Epithelial cell of proximal tubule (primary cell): ENCODE data around the gene CATSPERZ. TPM values are rescaled to one million over a fixed set of nuclear protein-coding genes. Genes with fewer than 3 reads are reported as not detected.

Source experiments
- DNase-seq: peaks from one replicate; pipeline ENCODE4 v3.0.0-alpha.2; 2011; ENCODE audit warnings: low read depth
- H3K4me3 ChIP-seq: 2 replicates; pipeline ENCODE4 v1.5.1; 2011; ENCODE audit warnings: low read depth, mild to moderate bottlenecking, low read length
- CTCF ChIP-seq: conservative IDR thresholded peaks from 2 replicates; pipeline ENCODE4 v1.5.1; 2012; ENCODE audit warnings: low read depth, mild to moderate bottlenecking, low read length
- total RNA-seq: library from RNA; depleted of rRNA; stranded (reverse); fragments of >200 nt; gene quantifications from 2 replicates; pipeline ENCODE4 v1.2.3, GENCODE V29; 2015

The CATSPERZ gene
- total RNA-seq, 1 donor from 2014 or later, result not detected

DNA sequence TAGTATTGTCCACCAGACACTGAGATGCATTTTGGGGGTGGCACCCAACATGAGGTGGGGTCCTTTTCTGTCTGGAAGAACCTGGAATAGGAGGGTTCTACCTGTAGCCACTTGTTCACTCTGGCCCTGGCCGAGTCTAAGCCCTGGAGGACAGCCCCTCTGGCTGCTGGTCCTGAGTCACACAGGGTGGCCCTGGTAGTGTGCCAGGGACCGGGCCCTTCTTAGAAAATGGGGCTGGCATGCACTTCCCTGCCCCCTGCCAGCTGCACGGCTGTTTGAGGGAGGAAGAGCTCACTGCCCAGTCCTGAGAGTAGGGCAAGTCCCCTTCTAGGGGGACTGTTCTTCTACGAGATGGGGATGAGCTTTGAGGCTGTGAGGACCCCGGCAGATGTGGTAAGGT is 46.7 kb upstream of the CATSPERZ start:
- TF ChIP-seq CTCF, result no peak
- no peak overlapping the region for H3K4me3 ChIP-seq
- DNase-seq, result no peak

GRCh38 chr11:64254326-64254725 is 45.8 kb upstream of the CATSPERZ start:
- no peak for DNase-seq
- H3K4me3 ChIP-seq, result no peak overlapping the region
- no peak for TF ChIP-seq CTCF

- DNase-seq, result no peak
- no peak overlapping the region for H3K4me3 ChIP-seq
- no peak for TF ChIP-seq CTCF
Observed at GRCh38 chr11:64255135-64256128, 44.7 kb upstream of the CATSPERZ start.

- H3K4me3 ChIP-seq, result no peak overlapping the region
- no peak for TF ChIP-seq CTCF
- DNase-seq, result no peak
Observed at GRCh38 chr11:64256300-64256699, 43.9 kb upstream of the CATSPERZ start.

DNA sequence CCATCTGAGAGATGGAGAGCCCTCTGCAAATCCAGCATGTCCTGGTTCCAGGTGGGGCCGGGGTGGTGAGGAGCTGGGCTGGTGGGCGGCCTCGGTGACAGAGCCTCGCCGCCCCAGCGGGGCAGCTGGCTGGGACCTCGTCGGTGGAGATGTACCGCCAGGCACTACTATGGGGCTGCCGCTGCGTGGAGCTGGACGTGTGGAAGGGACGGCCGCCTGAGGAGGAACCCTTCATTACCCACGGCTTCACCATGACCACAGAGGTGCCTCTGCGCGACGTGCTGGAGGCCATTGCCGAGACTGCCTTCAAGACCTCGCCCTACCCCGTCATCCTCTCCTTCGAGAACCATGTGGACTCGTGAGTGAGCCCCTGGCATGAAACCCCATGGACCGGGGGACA is 41.8 kb upstream of the CATSPERZ start:
- TF ChIP-seq CTCF, result no peak
- no peak overlapping the region for H3K4me3 ChIP-seq
- DNase-seq, result no peak

DNA sequence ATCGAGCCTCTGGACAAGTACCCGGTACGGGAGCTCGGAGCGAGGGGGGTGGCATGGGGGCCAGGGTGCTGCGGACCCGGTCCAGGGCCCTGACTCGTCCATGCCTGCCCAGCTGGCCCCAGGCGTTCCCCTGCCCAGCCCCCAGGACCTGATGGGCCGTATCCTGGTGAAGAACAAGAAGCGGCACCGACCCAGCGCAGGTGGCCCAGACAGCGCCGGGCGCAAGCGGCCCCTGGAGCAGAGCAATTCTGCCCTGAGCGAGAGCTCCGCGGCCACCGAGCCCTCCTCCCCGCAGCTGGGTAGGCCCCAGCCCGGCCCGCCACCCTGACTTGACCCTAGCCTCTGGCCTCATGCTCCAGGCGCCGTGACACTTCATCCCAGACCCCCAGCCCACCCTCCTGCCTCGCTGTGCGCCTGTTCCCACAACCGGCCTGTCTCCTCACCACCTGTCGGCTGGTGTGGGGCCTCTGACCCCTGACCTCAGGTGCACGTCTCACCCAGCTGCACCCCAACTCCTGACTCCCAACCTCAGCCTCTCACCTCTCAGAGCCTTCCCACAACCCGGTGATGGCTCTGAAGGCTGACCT is 41.1 kb upstream of the CATSPERZ start:
- no peak for DNase-seq
- H3K4me3 ChIP-seq, result no peak overlapping the region
- TF ChIP-seq CTCF, result no peak
